ENCODE data around the gene FAM124A. TPM values are rescaled to one million over a fixed set of nuclear protein-coding genes. Genes with fewer than 3 reads are reported as not detected.

Gene FAM124A
- total RNA-seq, 2 experiments from 2014 or later: 0.07 to 0.25 TPM

- ChIA-PET CTCF (interaction anchor here (1.0 to 4.2 kb wide), 2 partner anchors 12 to 149 kb away, joined by 4 to 29 read pairs; no protein-coding TSS in a partner anchor), POLR2A (no interaction called here)
- Mint-ChIP-seq H3K36me3 (ENCODE audit: low read depth) (no peaks in the 10 kb centered on the region), H3K4me3 (no peak overlapping the region), H3K9me3 (no peaks in the 10 kb centered on the region), H3K27me3 (no peaks in the 10 kb centered on the region), H3K27ac (no peak overlapping the region), H3K4me1 (ENCODE audit: low read depth) (peaks cover 3% of the 10 kb centered on the region)
- no peak for TF ChIP-seq CTCF (IDR thresholded peaks at IDR 0.05)
- intact Hi-C loops (cut with micrococcal nuclease): no loop called here
- no peak for ATAC-seq
- DNase-seq: no peak
Observed at GRCh38 chr13:51275101-51275500, 52.9 kb downstream of the FAM124A start.

GRCh38 chr13:51276636-51277035 lies 54.4 kb downstream of the FAM124A start:
- H3K4me1 Mint-ChIP-seq (ENCODE audit: low read depth): peaks cover 3% of the 10 kb centered on the region
- H3K27ac Mint-ChIP-seq: no peak overlapping the region
- no peaks in the 10 kb centered on the region for H3K27me3 Mint-ChIP-seq
- no peaks in the 10 kb centered on the region for H3K36me3 Mint-ChIP-seq (ENCODE audit: low read depth)
- POLR2A ChIA-PET: no interaction called here
- H3K9me3 Mint-ChIP-seq: no peaks in the 10 kb centered on the region
- intact Hi-C loops (cut with micrococcal nuclease): no loop called here
- no peak overlapping the region for H3K4me3 Mint-ChIP-seq
- DNase-seq (no peak), ATAC-seq (no peak)
- TF ChIP-seq CTCF (IDR thresholded peaks at IDR 0.05): no peak
- CTCF ChIA-PET: interaction anchor here (4.2 kb wide), 1 partner anchor 10 kb away, joined by 29 read pairs; no protein-coding TSS in a partner anchor

GRCh38 chr13:51277928-51278327 lies 55.7 kb downstream of the FAM124A start:
- H3K4me3 Mint-ChIP-seq: no peak overlapping the region
- POLR2A ChIA-PET: interaction anchor here (0.7 kb wide), 1 partner anchor 140 kb away, joined by 3 read pairs; no protein-coding TSS in a partner anchor
- no peak for TF ChIP-seq CTCF (IDR thresholded peaks at IDR 0.05)
- no peaks in the 10 kb centered on the region for H3K27me3 Mint-ChIP-seq
- ATAC-seq: no peak
- peaks cover 3% of the 10 kb centered on the region for H3K4me1 Mint-ChIP-seq (ENCODE audit: low read depth)
- no peak for DNase-seq
- H3K27ac Mint-ChIP-seq: no peak overlapping the region
- no peaks in the 10 kb centered on the region for H3K36me3 Mint-ChIP-seq (ENCODE audit: low read depth)
- CTCF ChIA-PET: interaction anchor here (1.0 to 1.4 kb wide), 3 partner anchors 9 to 152 kb away, joined by 3 to 13 read pairs (median 3); no protein-coding TSS in a partner anchor
- no peaks in the 10 kb centered on the region for H3K9me3 Mint-ChIP-seq
- intact Hi-C loops (cut with micrococcal nuclease): no loop called here

GRCh38 chr13:51278426-51279130 lies 56.4 kb downstream of the FAM124A start:
- intact Hi-C loops (cut with micrococcal nuclease): no loop called here
- CTCF ChIA-PET: interaction anchor here (1.0 to 1.4 kb wide), 3 partner anchors 8 to 153 kb away, joined by 3 to 13 read pairs (median 3); no protein-coding TSS in a partner anchor

More at GRCh38 chr13:51278426-51279130, 56.4 kb downstream of the FAM124A start:
- Mint-ChIP-seq H3K9me3 (no peaks in the 10 kb centered on the region), H3K4me1 (ENCODE audit: low read depth) (peaks cover 5% of the 10 kb centered on the region), H3K27ac (no peak overlapping the region), H3K36me3 (ENCODE audit: low read depth) (no peaks in the 10 kb centered on the region), H3K4me3 (no peak overlapping the region), H3K27me3 (no peaks in the 10 kb centered on the region)
- DNase-seq (no peak), ATAC-seq (no peak)
- no peak for TF ChIP-seq CTCF (IDR thresholded peaks at IDR 0.05)
- POLR2A ChIA-PET: interaction anchor here (0.7 kb wide), 1 partner anchor 140 kb away, joined by 3 read pairs; no protein-coding TSS in a partner anchor

Data from activated CD8-positive, alpha-beta T cell treated with anti-CD3 and anti-CD28 coated beads for 36 hours (primary cell).